Measurements from ENCODE around the gene CSMD2.

- no peak for TF ChIP-seq FOXK1 (CRISPR knock-in tag; IDR thresholded peaks at IDR 0.05)
- no peak for TF ChIP-seq RELA (CRISPR knock-in tag; IDR thresholded peaks at IDR 0.05; ENCODE audit: borderline replicate concordance)
- TF ChIP-seq CTCF (IDR thresholded peaks at IDR 0.05) = no peak
- no peak for TF ChIP-seq ATF2 (CRISPR knock-in tag; IDR thresholded peaks at IDR 0.05; ENCODE audit: borderline replicate concordance, low read depth)
Measured at GRCh38 chr1:33471416-33471815, 693.6 kb downstream of the CSMD2 start.

Measured in WTC11 (cell line).